Measurements from ENCODE around the gene ELF1.

- TF ChIP-seq CTCF (IDR thresholded peaks at IDR 0.05; ENCODE audit: low read length) (no peak), EZH2 (optimal IDR thresholded peaks at IDR 0.05; ENCODE audit: low read depth, low read length) (no peak)
Observed at GRCh38 chr13:40986101-40986856, 32.8 kb downstream of the ELF1 start.

Data from MM.1S (cell line).